SIG-M5 treated with dmso at 0.1 percent for 504 hours (cell line): Measurements from ENCODE around the gene STRN3.
A peak's percentile ranks its signal among the peaks of the same experiment; 100 is the strongest.
"Not testable (repeated sequence)": the region's sequence is repeated elsewhere in the genome, so short reads cannot be mapped to it uniquely, and the experiment has no call there.

ENCODE experiments used
- DNase-seq: peaks from one replicate; lab custom pipeline; 2025; ENCODE audit not compliant: unreplicated experiment; lab: John Stamatoyannopoulos, UW

The STRN3 gene, protein sequence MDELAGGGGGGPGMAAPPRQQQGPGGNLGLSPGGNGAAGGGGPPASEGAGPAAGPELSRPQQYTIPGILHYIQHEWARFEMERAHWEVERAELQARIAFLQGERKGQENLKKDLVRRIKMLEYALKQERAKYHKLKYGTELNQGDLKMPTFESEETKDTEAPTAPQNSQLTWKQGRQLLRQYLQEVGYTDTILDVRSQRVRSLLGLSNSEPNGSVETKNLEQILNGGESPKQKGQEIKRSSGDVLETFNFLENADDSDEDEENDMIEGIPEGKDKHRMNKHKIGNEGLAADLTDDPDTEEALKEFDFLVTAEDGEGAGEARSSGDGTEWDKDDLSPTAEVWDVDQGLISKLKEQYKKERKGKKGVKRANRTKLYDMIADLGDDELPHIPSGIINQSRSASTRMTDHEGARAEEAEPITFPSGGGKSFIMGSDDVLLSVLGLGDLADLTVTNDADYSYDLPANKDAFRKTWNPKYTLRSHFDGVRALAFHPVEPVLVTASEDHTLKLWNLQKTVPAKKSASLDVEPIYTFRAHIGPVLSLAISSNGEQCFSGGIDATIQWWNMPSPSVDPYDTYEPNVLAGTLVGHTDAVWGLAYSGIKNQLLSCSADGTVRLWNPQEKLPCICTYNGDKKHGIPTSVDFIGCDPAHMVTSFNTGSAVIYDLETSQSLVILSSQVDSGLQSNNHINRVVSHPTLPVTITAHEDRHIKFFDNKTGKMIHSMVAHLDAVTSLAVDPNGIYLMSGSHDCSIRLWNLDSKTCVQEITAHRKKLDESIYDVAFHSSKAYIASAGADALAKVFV

DNA sequence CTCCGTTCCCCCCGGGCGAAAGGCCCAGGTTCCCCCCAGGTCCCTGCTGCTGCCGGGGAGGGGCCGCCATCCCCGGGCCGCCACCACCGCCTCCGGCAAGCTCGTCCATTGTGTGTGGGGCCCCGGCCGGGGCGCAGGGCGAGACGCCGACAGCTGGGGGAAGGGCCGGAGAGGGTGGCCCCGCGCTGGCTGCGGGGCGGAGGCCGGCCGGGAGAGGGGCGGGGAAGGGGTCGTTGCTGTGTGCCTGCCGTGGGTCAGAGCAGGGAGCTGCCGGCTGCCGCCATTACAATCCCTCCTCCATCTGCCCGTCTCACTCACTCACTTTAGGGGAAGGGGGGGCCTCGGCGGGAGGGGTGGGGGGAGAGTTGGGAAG is at the start of gene STRN3:
Gene STRN3, minus strand, starts transcription at position 303 of the 373 bp plus-strand sequence. Its CDS starts 194 bp downstream, at position 109.
- DNase-seq = no peak

DNA sequence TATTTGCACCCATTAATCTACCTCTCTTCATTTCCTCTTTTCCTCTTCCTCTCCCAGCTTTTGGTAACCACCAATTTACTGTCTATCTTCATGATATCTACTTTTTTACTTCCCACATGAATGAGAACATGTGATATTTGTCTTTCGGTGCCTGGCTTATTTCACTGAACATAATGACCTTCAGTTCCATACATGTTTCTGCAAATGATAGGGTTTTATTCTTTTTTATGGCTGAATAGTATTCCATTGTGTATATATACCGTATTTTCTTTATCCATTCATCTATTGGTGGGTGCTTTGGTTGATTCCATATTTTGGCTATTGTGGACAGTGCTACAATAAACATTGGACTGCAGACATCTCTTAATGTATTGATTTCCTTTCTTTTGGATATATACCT is 49.0 kb upstream of the STRN3 start:
- DNase-seq = no peak

DNA sequence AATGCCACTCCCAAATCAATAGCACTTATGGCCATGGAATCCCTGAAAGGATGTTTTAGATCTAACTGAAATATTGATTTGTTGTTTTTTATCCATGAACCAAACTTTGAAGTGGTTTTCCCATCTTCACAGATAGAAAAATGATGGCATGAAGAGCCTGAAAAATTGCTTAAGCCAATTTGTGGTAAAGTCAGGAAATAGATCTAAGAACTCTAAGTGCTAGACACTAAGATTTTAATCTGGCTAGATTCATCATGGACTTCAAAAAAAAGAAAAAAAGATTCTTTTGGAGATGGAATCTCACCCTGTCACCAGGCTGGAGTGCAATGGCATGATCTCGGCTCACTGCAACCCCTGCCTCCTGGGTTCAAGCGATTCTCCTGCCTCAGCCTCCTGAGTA is 45.0 kb upstream of the STRN3 start:
- no peak for DNase-seq

DNA sequence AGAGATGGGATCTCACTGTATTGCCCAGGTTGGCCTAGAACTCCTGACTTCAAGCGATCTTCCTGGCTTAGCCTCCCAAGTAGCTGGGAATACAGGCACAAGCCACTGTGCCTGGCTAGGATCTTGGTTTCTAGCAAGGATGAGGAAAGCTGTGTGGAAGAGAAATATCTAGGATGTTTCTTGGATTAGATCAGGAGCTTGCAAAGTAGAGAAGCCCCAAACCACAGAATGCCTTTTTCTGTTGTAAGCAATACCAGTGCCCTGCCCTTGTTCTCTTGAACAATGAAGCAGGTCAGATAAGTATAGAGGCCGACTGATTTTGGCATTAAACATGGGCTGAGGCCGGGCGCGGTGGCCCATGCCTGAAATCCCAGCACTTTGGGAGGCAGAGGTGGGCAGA is 44.3 kb upstream of the STRN3 start:
- DNase-seq = no peak

DNA sequence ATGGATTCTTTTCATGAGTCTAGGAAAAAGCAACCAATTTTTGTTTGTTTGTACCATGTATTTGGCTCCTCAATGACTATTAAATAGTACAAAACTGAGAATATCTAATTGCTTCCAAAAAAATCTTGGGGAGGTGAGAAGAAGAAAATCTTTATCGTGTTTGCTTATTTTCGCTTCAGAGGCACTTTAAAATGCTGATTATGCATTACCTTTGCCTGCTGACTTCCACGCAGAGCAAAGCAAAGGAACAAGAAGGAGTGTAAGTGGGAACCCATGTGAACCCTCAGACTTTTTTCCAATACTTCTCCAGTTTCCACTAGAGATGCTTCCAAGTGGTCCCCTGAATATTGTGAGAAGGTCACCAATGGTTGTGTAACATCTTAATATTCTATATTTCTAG is 43.2 kb upstream of the STRN3 start:
- no peak for DNase-seq

DNA sequence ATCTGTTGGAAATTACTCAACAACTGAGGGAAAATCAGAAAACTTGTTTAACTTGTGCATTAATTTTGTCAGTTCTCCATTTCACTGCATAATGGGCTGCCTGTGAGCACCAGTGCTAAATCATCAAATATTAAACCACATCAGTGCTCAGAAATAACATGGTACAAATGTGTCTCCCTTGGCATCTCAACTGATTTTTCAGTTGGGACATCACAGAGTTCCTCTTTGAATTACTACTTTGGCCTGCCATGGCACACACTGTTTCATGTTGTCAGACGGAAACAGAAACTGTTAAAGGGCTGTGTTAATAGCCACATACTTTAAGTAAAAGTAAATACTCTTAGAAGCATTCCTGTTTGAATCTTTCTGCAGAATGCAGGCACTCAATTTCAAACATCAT is 42.1 kb upstream of the STRN3 start:
- DNase-seq = no peak

DNA sequence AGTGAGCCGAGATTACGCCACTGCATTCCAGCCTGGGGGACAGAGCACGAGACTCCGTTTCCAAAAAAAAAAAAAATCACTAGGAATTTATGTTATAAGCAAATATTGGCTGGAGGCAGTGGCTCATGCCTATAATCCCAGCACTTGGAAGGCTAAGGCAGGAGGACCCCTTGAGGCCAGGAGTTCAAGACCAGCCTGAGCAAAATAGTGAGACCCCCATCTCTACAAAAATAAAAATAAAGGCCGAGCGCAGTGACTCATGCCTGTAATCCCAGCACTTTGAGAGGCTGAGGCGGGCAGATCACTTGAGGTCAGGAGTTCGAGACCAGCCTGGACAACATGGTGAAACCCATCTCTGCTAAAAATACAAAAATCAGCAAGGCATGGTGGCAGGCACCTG is 36.7 kb upstream of the STRN3 start:
- DNase-seq = not testable (repeated sequence)

DNA sequence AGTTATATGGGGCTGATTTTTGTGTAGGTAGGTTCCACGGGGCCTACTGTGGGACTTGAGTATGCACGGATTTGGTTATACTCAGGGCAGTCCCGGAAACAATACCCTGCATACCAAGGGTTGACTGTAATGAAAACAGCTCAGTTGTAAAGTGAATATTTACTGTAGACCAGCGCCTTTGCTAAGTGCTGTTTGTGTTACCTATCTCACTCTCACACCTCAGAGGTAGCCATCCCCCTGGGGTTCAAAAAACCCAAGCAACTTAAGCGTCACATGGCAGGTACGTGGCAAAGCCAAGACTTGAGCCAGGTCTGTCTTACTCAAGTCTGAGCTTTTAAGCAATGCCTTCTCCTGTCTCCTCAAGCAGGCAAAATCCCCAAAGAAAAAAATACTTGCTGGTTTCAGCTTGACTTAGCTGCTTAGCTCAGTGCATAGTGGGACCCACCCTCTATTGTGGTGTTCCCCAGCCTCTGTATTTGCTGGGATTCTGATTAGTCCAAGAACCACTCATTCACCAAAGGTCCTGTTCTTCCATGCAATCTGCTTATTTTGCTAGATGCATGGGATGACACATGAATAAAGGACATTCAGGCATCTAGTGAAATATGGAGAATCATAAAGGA is 34.2 kb upstream of the STRN3 start:
- DNase-seq = no peak

DNA sequence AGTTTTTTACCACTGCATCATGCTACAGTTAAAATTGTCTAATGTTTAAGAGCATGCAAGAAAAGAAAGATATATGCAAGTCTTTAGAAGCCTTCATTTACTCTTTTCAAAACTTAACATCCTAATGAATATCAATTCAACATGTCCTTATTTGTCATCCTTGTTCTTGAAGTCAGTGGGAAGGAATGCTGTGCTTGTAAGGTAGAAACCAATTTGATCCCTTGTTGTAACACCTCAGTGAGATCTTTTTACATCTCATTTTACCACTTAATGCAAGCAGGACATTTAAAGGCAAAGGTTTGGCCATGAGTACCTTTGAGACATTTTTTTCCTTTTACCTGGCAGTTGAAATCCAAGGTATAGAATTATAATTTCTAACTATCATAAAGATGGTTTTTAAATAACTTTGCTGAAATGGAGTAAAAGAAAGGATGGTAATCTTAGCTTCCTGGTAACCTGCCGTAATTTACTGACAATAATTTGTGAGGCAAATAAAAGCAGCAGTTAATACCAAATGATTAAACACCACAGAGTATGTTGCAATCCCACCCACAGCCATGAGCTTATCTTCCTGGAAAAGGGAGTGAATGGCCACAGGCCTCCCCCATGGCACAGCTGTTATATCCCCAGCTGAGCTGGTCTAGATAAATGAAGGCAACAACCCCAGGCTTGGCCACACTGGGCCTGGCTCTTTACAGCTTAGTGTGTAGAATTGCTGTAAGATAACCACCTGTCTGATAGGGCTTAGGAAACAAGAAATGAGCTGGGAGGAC is 33.2 kb upstream of the STRN3 start:
- DNase-seq = peak; percentile 42

DNA sequence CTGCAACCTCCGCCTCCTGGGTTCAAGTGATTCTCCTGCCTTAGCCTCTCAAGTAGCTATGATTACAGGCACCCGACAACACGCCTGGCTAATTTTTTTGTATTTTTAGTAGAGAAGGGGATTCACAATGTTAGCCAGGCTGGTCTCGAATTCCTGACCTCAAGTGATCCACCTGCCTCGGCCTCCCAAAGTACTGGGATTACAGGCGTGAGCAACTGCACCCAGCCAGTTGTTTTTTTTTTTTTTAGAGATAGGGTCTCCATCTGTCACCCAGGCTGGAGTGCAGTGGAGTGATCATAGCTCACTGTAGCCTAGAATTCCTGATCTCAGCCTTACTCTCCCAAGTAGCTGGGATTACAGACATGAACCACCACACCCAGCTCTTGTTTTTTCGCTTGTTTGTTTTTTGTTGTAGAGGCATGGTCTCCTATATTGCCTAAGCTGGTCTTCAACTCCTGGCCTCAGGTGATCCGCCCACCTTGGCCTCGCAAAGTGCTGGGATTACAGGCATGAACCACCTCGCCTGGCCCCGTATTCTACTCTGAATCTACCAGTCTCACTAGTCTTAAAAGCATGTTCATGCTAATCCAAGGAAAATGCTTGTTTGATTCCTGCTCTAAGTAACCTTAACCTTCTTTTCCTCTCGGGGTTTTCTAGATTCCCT is 31.7 kb upstream of the STRN3 start:
- no peak for DNase-seq

DNA sequence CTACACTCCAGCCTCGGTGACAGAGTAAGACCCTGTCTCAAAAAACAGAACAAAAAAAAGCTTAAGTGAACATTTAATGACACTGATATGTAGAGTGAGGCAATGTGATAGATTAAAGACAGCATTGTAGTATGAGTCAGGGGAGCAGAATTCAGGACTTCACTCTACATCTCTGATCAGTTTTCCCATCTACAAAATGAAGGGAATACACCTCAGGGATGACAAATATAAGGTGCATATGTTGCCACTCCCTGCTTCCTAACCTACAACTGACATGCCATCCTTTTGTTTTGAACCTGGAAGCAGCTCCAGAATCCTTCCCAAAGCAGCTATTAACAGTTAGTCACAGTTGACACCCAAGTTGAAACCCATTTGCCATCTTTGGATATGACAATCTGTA is 30.9 kb upstream of the STRN3 start:
- DNase-seq = no peak

DNA sequence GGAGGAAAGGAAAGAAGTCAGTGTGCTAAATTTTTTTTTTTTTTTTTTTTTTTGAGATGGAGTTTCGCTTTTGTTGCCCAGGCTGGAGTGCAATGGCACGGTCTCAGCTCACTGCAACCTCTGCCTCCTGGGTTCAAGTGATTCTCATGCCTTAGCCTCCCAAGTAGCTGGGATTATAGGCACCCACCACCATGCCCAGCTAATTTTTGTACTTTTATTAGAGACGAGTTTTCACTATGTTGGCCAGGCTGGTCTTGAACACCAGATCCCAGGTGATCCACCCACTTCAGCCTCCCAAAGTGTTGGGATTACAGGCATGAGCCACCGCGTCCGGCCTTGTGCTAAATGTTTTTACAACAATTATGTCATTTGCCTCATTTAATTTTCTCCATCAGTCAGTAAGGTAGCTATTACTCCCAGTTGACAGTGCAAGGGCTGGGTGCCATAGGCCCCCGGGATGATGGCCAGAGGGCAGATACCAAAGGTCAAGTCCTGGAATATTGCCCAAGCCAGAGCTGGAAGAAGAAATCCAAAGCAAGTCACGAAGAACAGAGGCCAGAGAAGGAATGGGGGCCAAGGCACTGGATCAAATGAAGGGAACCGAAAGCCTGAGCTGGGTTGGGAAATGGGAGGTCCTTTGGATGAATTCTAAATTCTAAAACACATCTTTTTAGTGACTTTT is 26.9 kb upstream of the STRN3 start:
- not testable (repeated sequence) for DNase-seq

DNA sequence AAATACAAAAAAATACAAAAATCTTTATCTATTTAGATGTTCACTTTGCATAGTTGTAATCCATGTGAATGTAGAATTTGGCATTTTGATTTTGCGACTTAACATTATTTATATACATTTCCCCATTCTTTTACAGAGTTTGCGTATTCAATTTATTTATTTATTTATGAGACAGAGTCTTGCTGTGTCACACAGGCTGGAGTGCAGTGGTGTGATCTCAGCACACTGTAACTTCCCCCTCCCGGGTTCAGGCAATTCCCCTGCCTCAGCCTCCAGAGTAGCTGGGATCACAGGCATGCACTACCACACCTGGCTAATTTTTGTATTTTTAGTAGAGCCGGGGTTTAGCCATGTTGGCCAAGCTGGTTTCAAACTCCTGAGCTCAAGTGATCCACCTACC is 25.3 kb upstream of the STRN3 start:
- DNase-seq = no peak

DNA sequence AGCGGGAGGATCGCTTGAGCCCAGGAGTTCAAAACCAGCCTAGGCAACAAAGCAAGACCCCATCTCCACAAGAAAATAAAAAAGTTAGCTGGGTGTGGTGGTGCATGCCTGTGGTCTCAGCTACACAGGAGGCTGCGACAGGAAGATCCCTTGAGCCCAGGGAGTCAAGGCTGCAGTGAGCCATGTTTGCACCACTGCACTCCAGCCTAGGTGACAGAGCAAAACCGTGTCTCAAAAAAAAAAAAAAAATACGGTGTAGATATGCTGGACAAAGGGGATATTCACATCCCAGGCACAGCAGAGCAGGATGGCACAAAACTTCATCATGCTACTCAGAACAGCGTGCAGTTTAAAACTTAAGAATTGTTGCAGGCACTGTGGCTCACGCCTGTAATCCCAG is 24.8 kb upstream of the STRN3 start:
- DNase-seq = no peak

DNA sequence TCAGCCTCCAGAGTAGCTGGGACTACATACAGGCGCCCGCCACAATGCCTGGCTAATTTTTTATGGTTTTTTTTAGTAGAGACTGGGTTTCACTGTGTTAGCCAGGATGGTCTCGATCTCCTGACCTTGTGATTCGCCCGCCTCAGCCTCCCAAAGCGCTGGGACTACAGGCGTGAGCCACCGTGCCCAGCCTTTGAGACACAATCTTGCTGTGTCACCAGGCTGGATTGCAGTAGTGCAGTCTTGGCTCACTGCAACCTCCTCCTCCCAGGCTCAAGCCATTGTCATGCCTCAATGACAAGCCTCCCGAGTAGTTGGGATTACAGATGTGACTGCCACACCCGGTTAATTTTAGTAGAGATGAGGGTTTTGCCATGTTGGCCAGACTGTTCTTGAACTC is 21.3 kb upstream of the STRN3 start:
- DNase-seq = no peak

DNA sequence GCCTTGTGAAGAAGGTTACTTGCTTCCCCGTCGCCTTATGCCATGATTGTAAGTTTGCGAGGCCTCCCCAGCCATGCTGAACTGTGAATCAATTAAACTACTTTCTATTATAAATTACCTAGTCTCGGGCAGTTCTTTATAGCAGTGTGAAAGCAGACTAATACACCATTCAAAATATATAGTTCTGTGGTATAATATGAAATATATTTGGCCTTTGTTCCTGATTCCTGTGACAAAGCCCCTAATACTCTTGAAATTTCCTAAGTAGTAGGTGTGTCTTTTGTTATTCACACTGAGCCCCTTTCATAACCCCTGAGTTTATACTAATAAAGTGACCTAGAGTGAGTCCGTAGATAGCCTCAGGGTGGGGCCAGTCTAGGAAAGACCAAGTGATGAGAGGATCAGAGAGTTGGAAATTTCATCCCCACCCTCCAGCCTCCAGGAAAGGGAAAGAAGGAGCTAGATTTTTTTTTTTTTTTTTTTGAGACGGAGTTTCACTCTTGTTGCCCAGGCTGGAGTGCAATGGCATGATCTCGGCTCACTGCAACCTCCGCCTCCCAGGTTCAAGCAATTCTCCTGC is 19.4 kb upstream of the STRN3 start:
- DNase-seq = no peak

DNA sequence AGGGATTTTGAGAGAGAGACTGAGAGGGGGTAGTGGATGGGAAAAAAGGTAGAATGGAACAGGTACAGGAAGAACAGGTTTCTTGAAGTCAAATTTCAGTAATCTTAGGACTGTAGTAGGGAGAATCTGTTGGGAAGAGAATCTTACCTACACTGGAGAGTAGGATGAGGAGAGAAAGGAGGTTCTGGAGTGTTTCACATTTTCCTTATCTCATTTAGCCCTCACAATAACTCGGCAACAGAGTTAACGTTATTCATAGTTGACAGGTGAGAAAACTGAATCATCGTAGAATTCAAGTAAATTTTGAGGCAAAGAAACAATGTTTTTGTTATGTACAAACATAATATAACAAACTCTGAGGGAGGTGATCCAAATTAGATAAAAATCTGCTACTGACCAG is 17.2 kb upstream of the STRN3 start:
- DNase-seq = no peak

DNA sequence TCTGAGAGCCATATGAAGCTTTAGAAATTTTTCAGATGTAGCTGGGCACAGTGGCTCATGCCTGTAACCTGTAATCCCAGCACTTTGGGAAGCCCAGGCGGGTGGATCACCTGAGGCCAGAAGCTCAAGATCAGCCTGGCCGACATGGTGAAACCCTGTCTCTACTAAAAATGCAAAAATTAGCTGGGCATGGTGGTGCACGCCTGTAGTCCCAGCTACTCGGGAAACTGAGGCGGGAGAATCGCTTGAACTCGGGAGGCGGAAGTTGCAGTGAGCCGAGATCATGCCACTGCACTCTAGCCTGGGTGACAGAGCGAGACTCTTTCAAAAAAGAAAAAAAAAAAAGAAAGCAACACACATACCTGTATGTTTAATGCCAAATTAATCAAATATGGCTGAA is 16.7 kb upstream of the STRN3 start:
- DNase-seq = not testable (repeated sequence)

DNA sequence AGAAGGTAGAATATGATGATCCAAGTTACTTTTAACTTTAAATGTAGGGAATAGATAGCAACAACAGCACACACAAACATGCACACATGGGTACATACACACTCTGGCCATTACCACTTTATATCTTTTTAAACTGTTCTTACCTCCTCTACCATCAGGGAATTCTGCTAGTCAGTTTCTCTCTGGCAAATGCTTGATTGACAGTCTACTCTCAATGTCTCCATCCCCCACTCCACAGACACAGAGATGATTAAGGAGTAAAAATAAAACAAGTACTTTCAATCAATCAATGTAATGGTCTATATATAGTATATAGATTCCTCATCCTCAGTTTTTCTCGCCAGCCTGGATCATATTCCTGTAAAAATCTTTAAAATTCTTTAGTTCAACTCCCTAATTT is 16.1 kb upstream of the STRN3 start:
- DNase-seq = no peak
